Smooth muscle cell (in vitro differentiated cells): ENCODE data around the gene DNAAF1. TPM values are rescaled to one million over a fixed set of nuclear protein-coding genes. Genes with fewer than 3 reads are reported as not detected.
A peak's percentile ranks its signal among the peaks of the same experiment; 100 is the strongest.

Experiments used
- DNase-seq: peaks from one replicate; lab custom pipeline; 2025; ENCODE audit not compliant: unreplicated experiment; lab: John Stamatoyannopoulos, UW
- H2AFZ ChIP-seq: fragments of 200-600 bp; sonication (generic); 2 replicates; pipeline ENCODE4 v1.6.0; 2016; ENCODE audit warnings: antibody characterized with exemption, low read depth, mild to moderate bottlenecking
- H3F3A ChIP-seq: fragments of 200-600 bp; sonication (generic); 2 replicates; pipeline ENCODE4 v1.6.0; 2017; ENCODE audit warnings: antibody characterized with exemption, low read depth
- H3K27ac ChIP-seq: fragments of 200-600 bp; sonication (generic); 2 replicates; pipeline ENCODE4 v1.5.1; 2016; ENCODE audit warnings: low read depth, mild to moderate bottlenecking
- H3K27me3 ChIP-seq: fragments of 200-600 bp; sonication (generic); 2 replicates; pipeline ENCODE4 v1.6.1; 2016; ENCODE audit warnings: low read depth, mild to moderate bottlenecking
- H3K36me3 ChIP-seq: fragments of 200-600 bp; sonication (generic); 2 replicates; pipeline ENCODE4 v1.5.1; 2016; ENCODE audit warnings: low read depth
- H3K4me1 ChIP-seq: fragments of 200-600 bp; sonication (generic); 2 replicates; pipeline ENCODE4 v1.5.1; 2016; ENCODE audit warnings: low read depth
- H3K4me2 ChIP-seq: fragments of 200-600 bp; sonication (generic); 2 replicates; pipeline ENCODE4 v1.6.0; 2016; ENCODE audit warnings: mild to moderate bottlenecking
- H3K4me3 ChIP-seq: fragments of 200-600 bp; sonication (generic); 2 replicates; pipeline ENCODE4 v1.5.1; 2016; ENCODE audit warnings: mild to moderate bottlenecking
- H3K79me2 ChIP-seq: fragments of 200-600 bp; sonication (generic); 2 replicates; pipeline ENCODE4 v1.6.0; 2016; ENCODE audit warnings: low read depth, mild to moderate bottlenecking
- H3K9ac ChIP-seq: fragments of 200-600 bp; sonication (generic); 2 replicates; pipeline ENCODE4 v1.6.0; 2016; ENCODE audit warnings: low read depth
- H3K9me3 ChIP-seq: fragments of 200-600 bp; sonication (generic); replicated peaks from 2 replicates; pipeline ENCODE4 v1.5.1; 2016; ENCODE audit warnings: low read depth
- H4K20me1 ChIP-seq: fragments of 200-600 bp; sonication (generic); 2 replicates; pipeline ENCODE4 v1.6.0; 2016; ENCODE audit warnings: low read depth
- CTCF ChIP-seq: fragments of 200-600 bp; sonication (generic); IDR thresholded peaks from 2 replicates; pipeline ENCODE4 v1.5.1; 2017; ENCODE audit warnings: borderline replicate concordance, mild to moderate bottlenecking, antibody characterized with exemption; ENCODE audit not compliant: insufficient read depth, poor library complexity, severe bottlenecking
- WGBS: methylation state at CpG from one replicate; pipeline ENCODE4 v1.1.7; 2016; ENCODE audit warnings: low lambda C conversion rate; 5-methylcytosine and 5-hydroxymethylcytosine counted together
- polyA plus RNA-seq: library from polyadenylated mRNA; unstranded; fragments of >200 nt; fragmentation: Nextera tagmentation; extraction: Ambion mirVana; gene quantifications from 2 replicates; pipeline ENCODE4 v1.2.1, GENCODE V29; 2016
- total RNA-seq: library from RNA; depleted of rRNA; stranded (reverse); fragments of >200 nt; gene quantifications from 2 replicates; pipeline ENCODE4 v1.2.3, GENCODE V29; 2014

The DNAAF1 gene
- total RNA-seq (0.09 TPM in 1 of 2 replicates, not detected in the other), polyA plus RNA-seq (0.06 TPM in 1 of 2 replicates, not detected in the other)

GRCh38 chr16:84144859-84145639 lies at the start of gene DNAAF1, which contains the start of gene HSDL1:
TSS of gene DNAAF1 (plus strand) at chr16:84145308. CDS start at chr16:84145441, 133 bp downstream.
TSS of gene HSDL1 (minus strand) at chr16:84145177. CDS start at chr16:84131321, 13,856 bp downstream.
- peak; percentile 86 for DNase-seq
- Histone ChIP-seq H3K36me3 (no peaks in the 10 kb centered on the region), H2AFZ (peak within 1 kb of the TSS; percentile 88), H3K9me3 (no peaks in the 10 kb centered on the region), H3K27me3 (no peaks in the 10 kb centered on the region), H3K4me3 (peak within 1 kb of the TSS; percentile 69), H3F3A (no peaks in the 10 kb centered on the region), H3K9ac (peak within 1 kb of the TSS; percentile 77), H3K27ac (peak within 1 kb of the TSS; percentile 2), H4K20me1 (peaks cover 28% of the 10 kb centered on the region), H3K79me2 (peaks cover 26% of the 10 kb centered on the region), H3K4me1 (no peaks in the 10 kb centered on the region), H3K4me2 (peak within 1 kb of the TSS; percentile 84)
- no peak for TF ChIP-seq CTCF
- WGBS: under 1% methylated on average over 63 of the region's 89 CpGs

GRCh38 chr16:84095466-84095865 lies 49.6 kb upstream of the DNAAF1 start:
- H3K27ac ChIP-seq: no peak overlapping the region
- no peak overlapping the region for H3K4me2 ChIP-seq
- peaks cover 6% of the 10 kb centered on the region for H3K36me3 ChIP-seq
- no peaks in the 10 kb centered on the region for H3K27me3 ChIP-seq
- DNase-seq: no peak
- no peak overlapping the region for H2AFZ ChIP-seq
- H3K9ac ChIP-seq: no peak overlapping the region
- WGBS: 98% methylated on average over 14 of the region's 14 CpGs
- H3K4me1 ChIP-seq: no peaks in the 10 kb centered on the region
- no peak overlapping the region for H3K4me3 ChIP-seq
- H4K20me1 ChIP-seq: peaks cover 30% of the 10 kb centered on the region
- no peaks in the 10 kb centered on the region for H3K9me3 ChIP-seq
- no peaks in the 10 kb centered on the region for H3F3A ChIP-seq
- TF ChIP-seq CTCF: no peak
- peaks cover 3% of the 10 kb centered on the region for H3K79me2 ChIP-seq

- Histone ChIP-seq H3K9ac (no peak overlapping the region), H3K27ac (no peak overlapping the region), H3K4me1 (no peaks in the 10 kb centered on the region), H2AFZ (no peak overlapping the region), H3K27me3 (no peaks in the 10 kb centered on the region), H4K20me1 (peaks cover 36% of the 10 kb centered on the region), H3K36me3 (peaks cover 6% of the 10 kb centered on the region), H3K4me3 (no peak overlapping the region), H3K4me2 (no peak overlapping the region), H3K79me2 (peaks cover 6% of the 10 kb centered on the region), H3F3A (no peaks in the 10 kb centered on the region), H3K9me3 (no peaks in the 10 kb centered on the region)
- 90% methylated on average over 4 of the region's 4 CpGs for WGBS
- TF ChIP-seq CTCF: no peak
- no peak for DNase-seq
Measured at GRCh38 chr16:84096447-84097005, 48.6 kb upstream of the DNAAF1 start.
